Peyer's patch (tissue), 4 donors: Measurements from ENCODE around the gene ADAM12.

Source experiments
- POLR2A ChIP-seq, 2 donors: fragments of 450-650 bp; IDR thresholded peaks; one replicate each; pipeline ENCODE4 v1.5.1; 2017; ENCODE audit warnings: antibody characterized with exemption in 2 of 2, mild to moderate bottlenecking in 2 of 2, moderate library complexity in 2 of 2
- TF ChIP-seq, protein P1 (sequence below), 6 experiments: fragments of 450-650 bp in 4 of 6; fragments of 200-600 bp in 2 of 6; sonication (generic) in 1 of 6; IDR thresholded peaks; one replicate each; pipeline ENCODE4 v1.5.1; 2017 to 2019; ENCODE audit warnings: antibody characterized with exemption in 6 of 6, mild to moderate bottlenecking in 3 of 6, moderate library complexity in 1 of 6

DNA sequence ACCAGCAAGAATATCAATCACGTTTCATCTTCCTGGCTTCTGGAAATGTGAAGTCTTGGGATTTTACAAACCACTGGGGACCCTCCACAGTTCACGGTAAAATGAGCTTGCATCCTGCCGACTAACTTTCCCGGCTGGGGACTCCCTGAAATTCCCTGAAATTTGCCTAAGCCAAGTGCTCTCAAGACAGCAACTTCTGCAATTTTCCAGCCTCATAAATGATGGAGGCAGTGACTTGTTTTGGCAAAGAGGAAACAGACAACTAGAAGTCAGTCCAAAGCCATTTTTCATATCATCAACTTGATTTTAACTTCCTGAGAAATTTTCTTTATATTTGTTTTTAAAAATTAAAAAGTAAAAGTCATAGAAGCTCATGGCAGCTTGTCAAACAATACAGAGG, 279.6 kb downstream of the ADAM12 start:
- TF ChIP-seq, protein P1, sequence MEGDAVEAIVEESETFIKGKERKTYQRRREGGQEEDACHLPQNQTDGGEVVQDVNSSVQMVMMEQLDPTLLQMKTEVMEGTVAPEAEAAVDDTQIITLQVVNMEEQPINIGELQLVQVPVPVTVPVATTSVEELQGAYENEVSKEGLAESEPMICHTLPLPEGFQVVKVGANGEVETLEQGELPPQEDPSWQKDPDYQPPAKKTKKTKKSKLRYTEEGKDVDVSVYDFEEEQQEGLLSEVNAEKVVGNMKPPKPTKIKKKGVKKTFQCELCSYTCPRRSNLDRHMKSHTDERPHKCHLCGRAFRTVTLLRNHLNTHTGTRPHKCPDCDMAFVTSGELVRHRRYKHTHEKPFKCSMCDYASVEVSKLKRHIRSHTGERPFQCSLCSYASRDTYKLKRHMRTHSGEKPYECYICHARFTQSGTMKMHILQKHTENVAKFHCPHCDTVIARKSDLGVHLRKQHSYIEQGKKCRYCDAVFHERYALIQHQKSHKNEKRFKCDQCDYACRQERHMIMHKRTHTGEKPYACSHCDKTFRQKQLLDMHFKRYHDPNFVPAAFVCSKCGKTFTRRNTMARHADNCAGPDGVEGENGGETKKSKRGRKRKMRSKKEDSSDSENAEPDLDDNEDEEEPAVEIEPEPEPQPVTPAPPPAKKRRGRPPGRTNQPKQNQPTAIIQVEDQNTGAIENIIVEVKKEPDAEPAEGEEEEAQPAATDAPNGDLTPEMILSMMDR (IDR thresholded peaks at IDR 0.05), result no peak
- TF ChIP-seq POLR2A (IDR thresholded peaks at IDR 0.05), result no peak
